ENCODE results near the gene PRX. TPM values are rescaled to one million over a fixed set of nuclear protein-coding genes. Genes with fewer than 3 reads are reported as not detected.

Gene PRX
- total and polyA plus RNA-seq, 2 of the 4 experiments (the other 2 are of a cell fraction), result 0.90 to 1.7 TPM

- Histone ChIP-seq H2BK5ac (ENCODE audit: low read depth, low read length, poor library complexity, severe bottlenecking) (no peak overlapping the region), H4K8ac (ENCODE audit: low read depth in 2 of 2, low read length in 2 of 2) (no peak overlapping the region), H3K23ac (ENCODE audit: low read depth, low read length) (no peak overlapping the region), H3K9ac (ENCODE audit: low read depth, low read length) (no peak overlapping the region), H2AFZ (replicated peaks; ENCODE audit: low read length, poor library complexity) (no peak overlapping the region), H2BK15ac (ENCODE audit: low read depth, low read length) (no peak overlapping the region), H3K27ac (ENCODE audit: insufficient read depth, low read length) (no peak overlapping the region), H3K18ac (ENCODE audit: low read depth, low read length) (no peak overlapping the region), H2BK20ac (ENCODE audit: low read depth, low read length) (no peak overlapping the region), H3K4me1 (ENCODE audit: control insufficient read depth, insufficient read depth, low read length) (no peaks in the 10 kb centered on the region; the same call in 1 of the 2 replicates), H3K9me3 (ENCODE audit: control insufficient read depth, insufficient read depth, low read length) (no peaks in the 10 kb centered on the region), H3K9me1 (ENCODE audit: insufficient read depth, low read length) (no peaks in the 10 kb centered on the region; the same call in 1 of the 2 replicates), H3K4me3 (ENCODE audit: insufficient read depth, low read depth, low read length) (no peak overlapping the region), H2AK9ac (replicated peaks; ENCODE audit: low read depth, low read length, poor library complexity) (no peak overlapping the region), H2AK5ac (ENCODE audit: low read depth, low read length) (no peak overlapping the region), H3K27me3 (ENCODE audit: control insufficient read depth, insufficient read depth, low read length) (no peaks in the 10 kb centered on the region), H4K5ac (ENCODE audit: low read depth, low read length) (no peak overlapping the region), H2BK120ac (ENCODE audit: low read depth, low read length) (no peak overlapping the region), H3K36me3 (ENCODE audit: control insufficient read depth, insufficient read depth, low read length) (peaks cover 12% of the 10 kb centered on the region), H3K56ac (ENCODE audit: extremely low read depth, insufficient read depth, low read length) (no peak overlapping the region), H3K79me1 (ENCODE audit: low read depth in 1 of 2, low read length in 2 of 2) (peaks cover 6 to 21% of the 10 kb centered on the region in 2 experiments; a peak in 3 of 4 replicates), H3K4ac (ENCODE audit: low read depth, low read length) (no peak overlapping the region), H4K20me1 (ENCODE audit: insufficient read depth, low read length) (peaks cover 18% of the 10 kb centered on the region), H3K14ac (replicated peaks; ENCODE audit: low read depth, low read length) (no peak overlapping the region), H4K91ac (ENCODE audit: insufficient read depth, low read depth, low read length) (no peak overlapping the region), H3K4me2 (ENCODE audit: low read depth, low read length) (no peak overlapping the region)
- in situ Hi-C loops (cut with MboI; ENCODE audit: low sequenced_read_pairs) (no loop called here), intact Hi-C loops (cut with micrococcal nuclease) (no loop called here), dilution Hi-C loops (cut with HindIII; ENCODE audit: low sequenced_read_pairs, unreplicated experiment) (no loop called here)
- TF ChIP-seq ELK1 (IDR thresholded peaks at IDR 0.05; ENCODE audit: borderline replicate concordance, low read depth, low read length) (no peak), RFX5 (IDR thresholded peaks at IDR 0.05; ENCODE audit: low read depth, low read length) (no peak), NFE2L2 (IDR thresholded peaks at IDR 0.05; ENCODE audit: low read depth, low read length) (no peak), RAD21 (IDR thresholded peaks at IDR 0.05; ENCODE audit: low read length) (no peak), MAZ (IDR thresholded peaks at IDR 0.05; ENCODE audit: borderline replicate concordance, low read depth, low read length) (no peak), MXI1 (IDR thresholded peaks at IDR 0.05; ENCODE audit: borderline replicate concordance, low read depth, low read length) (no peak), USF2 (IDR thresholded peaks at IDR 0.05; ENCODE audit: low read depth, low read length) (no peak)
- DNase-seq, result no peak
- ChIA-PET POLR2A (ENCODE audit: unreplicated experiment) (no interaction called here), CTCF (interaction anchor here (0.6 to 1.0 kb wide), 2 partner anchors 18 to 306 kb away, joined by 3 read pairs; no protein-coding TSS in a partner anchor)
- 88% methylated on average over 8 of the region's 8 CpGs; no CpG with 5 or more reads in 1 of the 2 experiments for WGBS, 2 experiments (ENCODE audit: extremely low coverage in 2 of 2, insufficient read length in 1 of 2)
- no peak for ATAC-seq (ENCODE audit: low read depth)
- no TSS peak for BruUV-seq (replicated peaks)
Observed at GRCh38 chr19:40446263-40446784, 33.1 kb upstream of the PRX start.
